ENCODE data around the gene DNAJA4. TPM values are rescaled to one million over a fixed set of nuclear protein-coding genes. Genes with fewer than 3 reads are reported as not detected.
A peak's percentile ranks its signal among the peaks of the same experiment; 100 is the strongest.

The DNAJA4 gene
- total and polyA plus RNA-seq, 2 of the 13 experiments (the other 11 are each of a cell fraction or from before 2014, with no cell fraction given): not detected

- TF ChIP-seq JARID2 (CRISPR knock-in tag; IDR thresholded peaks at IDR 0.05; ENCODE audit: insufficient replicate concordance) (no peak), ZNF503 (CRISPR knock-in tag; IDR thresholded peaks at IDR 0.05) (no peak), ZNF747 (CRISPR knock-in tag; IDR thresholded peaks at IDR 0.05; ENCODE audit: borderline replicate concordance) (peak; percentile 62; the same call in 1 of the 2 replicates), TBX2 (CRISPR knock-in tag; IDR thresholded peaks at IDR 0.05; ENCODE audit: borderline replicate concordance) (peak; percentile 67; the same call in 1 of the 2 replicates), CERS6 (CRISPR knock-in tag; IDR thresholded peaks at IDR 0.05) (no peak), ELF3 (CRISPR knock-in tag; IDR thresholded peaks at IDR 0.05) (peak; percentile 22; the same call in 1 of the 2 replicates), FIP1L1 (IDR thresholded peaks at IDR 0.05; ENCODE audit: borderline replicate concordance, insufficient read depth, low read depth, low read length) (no peak), CREM (IDR thresholded peaks at IDR 0.05) (peak; percentile 92), CREM (CRISPR knock-in tag; IDR thresholded peaks at IDR 0.05) (peak; percentile 81), SOX13 (IDR thresholded peaks at IDR 0.05) (no peak), SOX13 (CRISPR knock-in tag; conservative IDR thresholded peaks at IDR 0.05 in 1 of 2, IDR thresholded peaks at IDR 0.05 in 1 of 2) (peak in 1 of 2 experiments; percentile 33; a peak in 2 of 4 replicates), ZNF281 (CRISPR knock-in tag; IDR thresholded peaks at IDR 0.05; ENCODE audit: borderline replicate concordance) (peak; percentile 8; the same call in 1 of the 2 replicates), GTF2F1 (IDR thresholded peaks at IDR 0.05; ENCODE audit: low read length) (no peak), NPAS2 (CRISPR knock-in tag; IDR thresholded peaks at IDR 0.05; ENCODE audit: borderline replicate concordance) (no peak), ZNF460 (CRISPR knock-in tag; IDR thresholded peaks at IDR 0.05; ENCODE audit: borderline replicate concordance) (no peak), RBAK (CRISPR knock-in tag; IDR thresholded peaks at IDR 0.05) (no peak), FOSL1 (CRISPR knock-in tag; IDR thresholded peaks at IDR 0.05; ENCODE audit: borderline replicate concordance) (no peak)
- TF ChIP-seq, protein P1, sequence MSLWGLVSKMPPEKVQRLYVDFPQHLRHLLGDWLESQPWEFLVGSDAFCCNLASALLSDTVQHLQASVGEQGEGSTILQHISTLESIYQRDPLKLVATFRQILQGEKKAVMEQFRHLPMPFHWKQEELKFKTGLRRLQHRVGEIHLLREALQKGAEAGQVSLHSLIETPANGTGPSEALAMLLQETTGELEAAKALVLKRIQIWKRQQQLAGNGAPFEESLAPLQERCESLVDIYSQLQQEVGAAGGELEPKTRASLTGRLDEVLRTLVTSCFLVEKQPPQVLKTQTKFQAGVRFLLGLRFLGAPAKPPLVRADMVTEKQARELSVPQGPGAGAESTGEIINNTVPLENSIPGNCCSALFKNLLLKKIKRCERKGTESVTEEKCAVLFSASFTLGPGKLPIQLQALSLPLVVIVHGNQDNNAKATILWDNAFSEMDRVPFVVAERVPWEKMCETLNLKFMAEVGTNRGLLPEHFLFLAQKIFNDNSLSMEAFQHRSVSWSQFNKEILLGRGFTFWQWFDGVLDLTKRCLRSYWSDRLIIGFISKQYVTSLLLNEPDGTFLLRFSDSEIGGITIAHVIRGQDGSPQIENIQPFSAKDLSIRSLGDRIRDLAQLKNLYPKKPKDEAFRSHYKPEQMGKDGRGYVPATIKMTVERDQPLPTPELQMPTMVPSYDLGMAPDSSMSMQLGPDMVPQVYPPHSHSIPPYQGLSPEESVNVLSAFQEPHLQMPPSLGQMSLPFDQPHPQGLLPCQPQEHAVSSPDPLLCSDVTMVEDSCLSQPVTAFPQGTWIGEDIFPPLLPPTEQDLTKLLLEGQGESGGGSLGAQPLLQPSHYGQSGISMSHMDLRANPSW (CRISPR knock-in tag; IDR thresholded peaks at IDR 0.05; ENCODE audit: borderline replicate concordance): no peak; the same call in 1 of the 2 replicates
- TF ChIP-seq, protein P2, sequence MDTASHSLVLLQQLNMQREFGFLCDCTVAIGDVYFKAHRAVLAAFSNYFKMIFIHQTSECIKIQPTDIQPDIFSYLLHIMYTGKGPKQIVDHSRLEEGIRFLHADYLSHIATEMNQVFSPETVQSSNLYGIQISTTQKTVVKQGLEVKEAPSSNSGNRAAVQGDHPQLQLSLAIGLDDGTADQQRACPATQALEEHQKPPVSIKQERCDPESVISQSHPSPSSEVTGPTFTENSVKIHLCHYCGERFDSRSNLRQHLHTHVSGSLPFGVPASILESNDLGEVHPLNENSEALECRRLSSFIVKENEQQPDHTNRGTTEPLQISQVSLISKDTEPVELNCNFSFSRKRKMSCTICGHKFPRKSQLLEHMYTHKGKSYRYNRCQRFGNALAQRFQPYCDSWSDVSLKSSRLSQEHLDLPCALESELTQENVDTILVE (CRISPR knock-in tag; IDR thresholded peaks at IDR 0.05): peak; percentile 85
These were observed 35.0 kb downstream of the DNAJA4 start, which contains the start of gene SKIC8 (continued) for GRCh38 chr15:78299101-78299930.

All from HepG2 (cell line).